ENCODE results near the gene ABCA6.

- TF ChIP-seq CTCF (IDR thresholded peaks at IDR 0.05; ENCODE audit: borderline replicate concordance, extremely low read depth, low read length, poor library complexity, severe bottlenecking) (no peak), EZH2 (IDR thresholded peaks at IDR 0.05; ENCODE audit: borderline replicate concordance, low read depth, low read length, severe bottlenecking) (no peak)
These were observed 86.4 kb downstream of the ABCA6 start for GRCh38 chr17:69055334-69055733.

Measured in DND-41 (cell line).